SW480 (cell line): ENCODE measurements around the gene MCEMP1.
A peak's percentile ranks its signal among the peaks of the same experiment; 100 is the strongest.

Experiments used
- DNase-seq: peaks from one replicate; pipeline ENCODE4 v3.0.0-alpha.2; 2016; ENCODE audit warnings: low spot score

MCEMP1 gene

DNA sequence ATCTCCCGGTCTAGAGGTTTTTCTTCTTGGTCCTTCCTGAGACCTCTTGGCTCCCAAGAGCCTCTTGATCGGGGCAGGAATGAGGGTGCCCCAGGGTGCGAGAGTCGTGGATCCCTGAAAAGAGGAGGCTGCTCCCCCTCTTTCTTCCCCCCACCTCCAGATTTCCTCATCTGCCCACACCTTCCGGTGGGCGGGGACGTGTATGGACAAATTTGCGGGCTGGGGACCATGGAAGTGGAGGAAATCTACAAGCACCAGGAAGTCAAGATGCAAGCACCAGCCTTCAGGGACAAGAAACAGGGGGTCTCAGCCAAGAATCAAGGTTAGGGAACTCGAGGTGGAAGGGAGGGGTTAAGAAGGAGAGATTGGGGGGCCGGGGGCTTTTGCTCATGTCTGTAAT, at the start of gene MCEMP1:
Gene MCEMP1 (plus strand): TSS at position 237 of the 400 bp plus-strand sequence. CDS start 31 bp downstream, at position 268.
- no peak for DNase-seq

GRCh38 chr19:7627166-7627565, 49.7 kb upstream of the MCEMP1 start:
- no peak for DNase-seq

DNA sequence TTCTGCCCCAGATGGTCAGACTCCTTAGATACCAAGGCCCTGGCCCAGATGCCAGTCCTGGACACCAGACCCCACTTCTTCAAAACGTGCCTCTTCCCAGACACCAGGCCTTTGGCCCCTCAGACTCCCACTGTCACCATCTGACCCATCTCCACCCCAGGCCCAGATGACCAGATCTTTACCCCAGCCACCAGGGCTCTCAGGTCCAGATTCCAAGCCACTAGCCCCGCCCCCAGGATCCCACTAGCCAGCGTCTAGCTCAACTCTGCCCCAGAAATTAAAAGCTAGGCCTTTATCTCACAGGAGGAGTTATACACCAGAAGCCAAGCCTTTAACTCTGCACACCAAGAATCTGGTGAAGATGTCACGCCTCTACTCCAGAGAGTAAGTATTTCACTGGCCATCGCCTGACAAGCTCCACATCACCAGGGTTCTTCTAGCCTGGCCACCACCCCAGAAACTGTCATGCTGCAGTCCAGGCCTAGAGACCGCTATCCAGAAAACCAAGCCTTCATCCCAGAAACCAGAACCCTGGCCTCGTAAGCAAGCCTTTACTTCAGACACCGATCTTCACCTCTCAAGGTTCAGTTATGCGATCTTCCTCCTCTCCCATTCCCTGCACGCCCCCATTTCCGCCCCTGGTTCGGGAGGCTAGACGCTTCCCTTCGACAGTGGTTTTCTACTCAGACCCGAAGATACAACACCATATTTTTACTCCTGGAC, 48.1 kb upstream of the MCEMP1 start:
- no peak for DNase-seq

DNA sequence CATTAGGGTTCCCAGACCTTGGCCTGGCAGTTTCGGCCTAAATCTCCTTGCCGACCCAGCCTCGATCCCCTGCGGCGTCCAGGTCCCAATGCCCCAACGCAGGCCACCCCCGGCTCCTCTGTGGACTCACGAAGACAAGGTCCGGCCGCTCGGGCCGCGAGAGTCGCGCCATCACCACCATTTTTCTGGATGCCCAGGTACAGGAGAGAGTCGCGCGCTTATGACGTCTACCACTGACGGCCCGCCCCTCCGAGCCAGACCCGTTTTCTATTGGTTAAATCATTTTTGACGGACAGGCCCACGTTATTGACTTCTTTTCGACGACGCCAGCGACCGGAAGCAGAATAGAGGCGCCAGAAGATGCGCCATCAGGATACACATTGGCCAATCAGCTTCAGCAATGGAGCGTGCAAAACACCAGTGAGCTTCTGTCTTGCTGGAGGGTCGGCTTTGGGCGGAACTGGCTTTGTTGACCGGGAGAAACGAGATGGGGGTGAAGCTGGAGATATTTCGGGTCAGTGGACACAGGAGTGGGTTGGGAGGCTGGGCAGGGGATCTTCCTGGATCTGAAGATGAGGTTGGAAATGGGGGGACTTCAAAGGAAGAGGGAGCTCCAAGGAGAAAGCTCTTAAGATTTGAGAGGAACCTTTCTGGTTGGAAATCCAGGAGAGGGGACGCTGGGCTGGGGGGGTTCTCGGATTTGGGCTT, 47.4 kb upstream of the MCEMP1 start, which contains the start of the genes PET100 and XAB2:
Gene PET100 (plus strand): TSS at position 447 of the 708 bp plus-strand sequence. CDS start 41 bp downstream, at position 488.
Gene XAB2 (minus strand): TSS at position 199 of the 708 bp plus-strand sequence. CDS start 18 bp downstream, at position 181.
- DNase-seq = peak; percentile 99

DNA sequence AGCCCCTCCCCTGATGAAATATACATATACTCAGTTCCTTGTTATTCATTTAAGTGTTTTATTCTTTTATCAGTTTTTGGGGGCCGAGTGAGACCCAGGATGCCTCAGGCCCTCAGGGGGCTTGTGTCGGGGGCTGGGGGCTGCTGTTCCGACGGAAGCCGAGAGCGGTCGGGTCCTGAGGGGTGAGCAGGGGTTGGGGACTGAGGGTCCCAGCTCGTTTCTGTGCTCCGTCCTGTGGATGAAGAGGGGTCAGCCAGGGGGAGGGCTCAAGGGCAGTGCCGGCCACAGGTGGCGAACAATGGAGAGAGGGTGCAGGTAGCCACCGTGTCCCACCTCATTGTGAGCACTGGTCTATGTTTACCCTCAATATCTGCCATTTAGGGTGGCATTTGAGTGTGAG, 45.3 kb upstream of the MCEMP1 start:
- DNase-seq = no peak

- no peak for DNase-seq
These were observed 44.3 kb upstream of the MCEMP1 start for GRCh38 chr19:7632340-7633203.

DNA sequence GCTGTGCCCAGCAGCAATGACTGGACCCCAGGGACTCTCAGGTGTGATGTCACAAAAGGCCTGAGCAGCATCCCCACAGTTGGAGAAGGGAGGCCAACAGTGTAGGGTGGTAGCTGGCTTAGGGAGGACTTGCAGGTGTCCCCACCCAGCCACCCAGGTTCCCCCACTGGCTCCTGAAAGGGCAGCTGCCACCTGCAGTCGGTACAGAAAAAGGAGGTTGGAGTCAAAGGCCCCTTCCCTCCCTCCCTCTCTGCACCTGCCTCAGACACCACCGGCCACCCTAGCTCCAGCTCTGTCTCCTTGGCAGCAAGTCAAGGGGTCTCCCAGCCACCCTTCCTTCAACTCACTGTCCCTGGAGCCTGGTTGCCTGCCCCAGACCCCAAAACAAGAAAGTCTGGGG, 43.2 kb upstream of the MCEMP1 start, which contains the start of gene PCP2:
Gene PCP2 (minus strand): TSS at position 22 of the 400 bp plus-strand sequence. CDS start 262 bp downstream, outside the sequence.
- no peak for DNase-seq

DNA sequence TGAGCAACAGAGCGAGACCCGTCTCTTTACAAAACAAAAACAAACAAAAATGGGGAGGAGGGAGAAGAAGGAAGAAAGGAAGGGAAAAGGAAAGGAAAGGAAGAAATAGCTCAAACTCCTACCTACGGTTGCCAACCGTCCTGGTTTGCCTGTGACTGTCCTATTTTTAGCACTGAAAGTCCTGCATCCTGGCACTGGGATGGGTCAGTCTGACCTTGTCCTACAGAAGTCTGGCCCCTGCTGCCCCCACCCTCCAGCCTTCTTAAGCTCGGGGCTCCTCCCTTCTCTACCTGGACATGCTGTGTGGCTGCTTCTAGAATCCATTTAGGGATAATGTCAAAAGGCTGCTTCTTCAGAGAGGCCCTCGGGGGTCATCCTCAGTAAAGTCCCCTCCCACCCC, 41.2 kb upstream of the MCEMP1 start:
- DNase-seq = no peak

GRCh38 chr19:7636317-7636690, 40.6 kb upstream of the MCEMP1 start:
- no peak for DNase-seq

- peak; percentile 75 for DNase-seq
These were observed 40.1 kb upstream of the MCEMP1 start, which contains the start of gene STXBP2 for GRCh38 chr19:7636691-7637373. TSS of gene STXBP2 (plus strand) at chr19:7637110. CDS start at chr19:7637150, 40 bp downstream.

- DNase-seq = no peak
These were observed 39.3 kb upstream of the MCEMP1 start for GRCh38 chr19:7637374-7638256.

DNA sequence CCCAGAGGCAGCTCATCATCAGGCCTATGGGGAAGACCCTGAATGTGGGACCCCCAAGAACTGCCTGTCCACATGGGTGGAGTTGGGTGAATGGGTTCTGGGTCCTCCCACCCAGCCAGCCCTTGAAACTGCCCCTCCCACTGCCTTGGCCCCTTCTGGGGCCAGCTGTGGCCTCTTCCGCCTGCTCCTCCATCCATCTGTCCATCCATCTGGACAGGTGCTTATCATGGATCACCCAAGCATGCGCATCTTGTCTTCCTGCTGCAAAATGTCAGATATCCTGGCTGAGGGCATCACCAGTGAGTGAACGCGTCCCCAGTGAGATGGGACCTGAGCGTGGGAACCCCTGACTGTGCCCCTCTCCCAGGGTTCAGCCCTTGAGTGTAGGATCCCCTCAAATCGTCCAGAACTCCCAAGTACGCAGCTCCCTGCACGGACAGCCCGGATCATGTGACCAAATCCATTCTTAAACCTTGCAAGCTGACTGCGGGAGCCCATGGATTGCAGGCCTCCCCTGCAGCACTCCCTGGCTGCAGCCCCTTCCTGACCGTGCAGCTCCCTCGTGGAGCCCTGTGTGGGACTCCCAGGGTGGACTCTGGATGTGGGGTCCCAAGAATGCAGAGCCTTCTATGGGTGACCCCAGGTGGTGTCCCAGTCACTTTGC, 38.0 kb upstream of the MCEMP1 start:
- no peak for DNase-seq

DNA sequence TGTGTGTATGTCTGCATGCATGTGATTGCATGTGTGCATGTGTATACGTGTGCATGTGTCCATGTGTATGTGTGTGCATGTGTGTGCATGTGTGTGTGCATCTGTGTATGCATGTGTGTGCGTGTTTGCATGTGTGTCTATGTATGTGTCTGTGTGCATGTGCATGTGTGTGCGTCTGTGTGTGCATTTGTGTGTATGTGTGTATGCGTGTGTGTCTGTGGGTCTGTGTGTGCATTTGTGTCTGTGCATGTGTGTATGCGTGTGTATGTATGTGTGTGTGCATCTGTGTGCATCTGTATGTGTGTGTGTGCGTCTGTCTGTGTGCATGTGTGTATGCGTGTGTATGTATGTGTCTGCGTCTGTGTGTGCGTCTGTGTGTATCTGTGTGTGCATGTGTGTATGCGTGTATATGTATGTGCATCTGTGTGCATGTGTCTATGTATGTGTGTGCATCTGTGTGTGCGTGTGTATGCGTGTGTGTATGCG, 37.0 kb upstream of the MCEMP1 start:
- DNase-seq = no peak

- no peak for DNase-seq
These were observed 36.1 kb upstream of the MCEMP1 start for GRCh38 chr19:7640803-7641202.

DNA sequence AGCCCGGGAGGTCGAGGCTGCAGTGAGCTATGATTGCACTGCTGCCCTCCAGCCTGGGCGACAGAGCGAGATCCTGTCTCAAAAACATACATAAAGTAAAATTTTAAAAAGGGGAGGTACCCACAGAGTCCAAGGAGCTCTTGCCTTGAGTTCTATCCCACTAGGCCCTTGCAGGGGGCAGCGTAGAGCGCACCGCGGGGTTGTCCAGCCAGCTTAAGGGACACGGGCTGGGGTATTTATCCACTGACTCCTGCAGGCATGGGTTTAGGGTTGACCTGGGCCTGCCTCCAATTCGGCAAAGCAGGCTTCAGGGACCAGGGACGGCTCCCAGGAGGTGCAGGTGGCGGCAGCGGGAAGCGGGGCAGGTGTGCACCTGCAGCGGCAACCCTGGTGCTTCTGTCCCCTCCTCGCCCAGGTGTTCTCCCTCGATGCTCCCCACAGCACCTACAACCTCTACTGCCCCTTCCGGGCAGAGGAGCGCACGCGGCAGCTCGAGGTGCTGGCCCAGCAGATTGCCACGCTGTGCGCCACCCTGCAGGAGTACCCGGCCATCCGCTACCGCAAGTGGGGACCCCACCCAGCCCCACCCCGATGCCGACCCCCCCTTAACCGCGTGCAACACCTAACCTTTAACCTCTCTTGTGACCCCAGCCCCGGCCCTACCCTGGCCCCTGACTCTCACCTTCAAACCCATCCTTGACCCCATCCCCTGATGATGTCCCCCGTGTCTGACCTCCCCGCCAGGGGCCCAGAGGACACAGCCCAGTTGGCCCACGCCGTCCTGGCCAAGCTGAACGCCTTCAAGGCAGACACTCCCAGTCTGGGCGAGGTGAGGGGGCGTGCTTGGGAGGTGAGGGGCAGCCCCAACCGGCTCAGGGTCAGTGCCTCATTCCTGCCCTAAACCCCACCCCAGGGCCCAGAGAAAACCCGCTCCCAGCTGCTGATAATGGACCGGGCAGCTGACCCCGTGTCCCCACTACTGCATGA, 35.3 kb upstream of the MCEMP1 start:
- no peak for DNase-seq

GRCh38 chr19:7642295-7643030, 34.4 kb upstream of the MCEMP1 start:
- DNase-seq = no peak

DNA sequence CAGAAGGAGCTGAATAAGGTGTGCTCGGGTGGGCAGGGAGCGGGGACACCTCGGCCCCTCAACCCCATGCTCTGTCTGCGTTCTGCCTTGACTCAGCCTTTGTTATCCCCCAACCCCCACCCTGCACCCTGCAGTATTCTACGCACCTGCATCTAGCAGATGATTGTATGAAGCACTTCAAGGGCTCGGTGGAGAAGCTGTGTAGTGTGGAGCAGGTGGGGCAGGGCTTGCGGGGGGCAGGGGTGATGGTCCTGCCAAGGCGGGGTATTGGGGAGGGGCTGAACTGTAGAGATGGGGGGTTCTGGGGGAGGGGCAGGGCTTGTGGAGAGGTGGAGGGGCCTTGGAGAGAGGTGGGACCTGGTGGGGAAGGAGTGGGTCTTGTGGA, 33.9 kb upstream of the MCEMP1 start:
- no peak for DNase-seq
